PC-3 (cell line): ENCODE data around the gene TAGAP. TPM values are rescaled to one million over a fixed set of nuclear protein-coding genes. Genes with fewer than 3 reads are reported as not detected.

ENCODE experiments used
- ATAC-seq: fragments of 200-7000 bp; cut with Tn5 transposase; 2 replicates; pipeline ENCODE4 v1.9.1; 2020; ENCODE audit warnings: mild to moderate bottlenecking, moderate library complexity
- BruUV-seq: library from RNA; stranded (reverse); fragments of 400-500 nt; replicated peaks from 2 replicates; lab custom pipeline; 2021; lab: Mats Ljungman, UMichigan
- CTCF ChIA-PET: fragments of 300-600 bp; sonication (Branson Sonifier 250); formaldehyde crosslinking; loops from one replicate; lab custom pipeline; 2022; ENCODE audit warnings: antibody characterized with exemption; lab: Charles Lee
- POLR2A ChIA-PET: fragments of 300-600 bp; sonication (Branson Sonifier 250); formaldehyde crosslinking; loops from one replicate; lab custom pipeline; 2022; ENCODE audit warnings: antibody characterized with exemption; ENCODE audit not compliant: unreplicated experiment; lab: Charles Lee
- DNase-seq: peaks from one replicate; pipeline ENCODE4 v3.0.0-alpha.2; 2015
- H2AFZ ChIP-seq: fragments of 300-600 bp; sonication (generic); 2 replicates; pipeline ENCODE4 v1.6.0; 2016; ENCODE audit warnings: antibody characterized with exemption, low read length
- H3F3A ChIP-seq: fragments of 300-600 bp; sonication (generic); one replicate; pipeline ENCODE4 v1.6.0; 2017; ENCODE audit warnings: antibody characterized with exemption, low read length, control low read depth, mild to moderate bottlenecking; ENCODE audit not compliant: unreplicated experiment
- H3K27ac ChIP-seq: fragments of 300-600 bp; sonication (generic); 2 replicates; pipeline ENCODE4 v1.5.1; 2016; ENCODE audit warnings: mild to moderate bottlenecking, low read length
- H3K27me3 ChIP-seq: fragments of 300-600 bp; sonication (generic); 2 replicates; pipeline ENCODE4 v1.6.1; 2016; ENCODE audit warnings: low read length, mixed read lengths
- H3K36me3 ChIP-seq: fragments of 300-600 bp; sonication (generic); 2 replicates; pipeline ENCODE4 v1.6.1; 2016; ENCODE audit warnings: low read depth, mixed run types, low read length, mixed read lengths
- H3K4me1 ChIP-seq: fragments of 300-600 bp; sonication (generic); 2 replicates; pipeline ENCODE4 v1.5.1; 2016; ENCODE audit warnings: low read length; ENCODE audit not compliant: insufficient read depth
- H3K4me2 ChIP-seq: fragments of 300-600 bp; sonication (generic); 2 replicates; pipeline ENCODE4 v1.6.0; 2016; ENCODE audit warnings: low read length
- H3K4me3 ChIP-seq: fragments of 300-600 bp; sonication (generic); 2 replicates; pipeline ENCODE4 v1.5.1; 2016; ENCODE audit warnings: mild to moderate bottlenecking, low read length, mixed read lengths
- H3K79me2 ChIP-seq: fragments of 300-600 bp; sonication (generic); 2 replicates; pipeline ENCODE4 v1.6.1; 2017; ENCODE audit warnings: low read length, mixed read lengths
- H3K9ac ChIP-seq: fragments of 300-600 bp; sonication (generic); 2 replicates; pipeline ENCODE4 v1.6.0; 2016; ENCODE audit warnings: mild to moderate bottlenecking, low read length
- H3K9me2 ChIP-seq: fragments of 300-600 bp; sonication (generic); replicated peaks from 2 replicates; pipeline ENCODE4 v1.6.1; 2016; ENCODE audit warnings: mixed run types, low read length, mixed read lengths
- H3K9me3 ChIP-seq: fragments of 300-600 bp; sonication (generic); 2 replicates; pipeline ENCODE4 v1.6.1; 2016; ENCODE audit warnings: low read length, mixed read lengths
- H4K20me1 ChIP-seq: fragments of 300-600 bp; sonication (generic); 2 replicates; pipeline ENCODE4 v1.6.1; 2016; ENCODE audit warnings: low read length, mixed read lengths
- EZH2 ChIP-seq: fragments of 300-600 bp; sonication (generic); IDR thresholded peaks from one replicate; pipeline ENCODE4 v1.6.1; 2017; ENCODE audit warnings: antibody characterized with exemption, mild to moderate bottlenecking, low read length; ENCODE audit not compliant: unreplicated experiment
- EZH2phosphoT487 ChIP-seq: fragments of 300-600 bp; sonication (generic); IDR thresholded peaks from 2 replicates; pipeline ENCODE4 v1.6.1; 2018; ENCODE audit warnings: mild to moderate bottlenecking, antibody characterized with exemption, low read length, borderline replicate concordance
- intact Hi-C: fragments of 100-400 bp; cut with micrococcal nuclease; formaldehyde crosslinking; loops from 2 replicates; pipeline ENCODE4 v1.9.0; 2023
- total RNA-seq: library from RNA; depleted of rRNA; stranded (reverse); fragments of >200 nt; gene quantifications from 2 replicates; pipeline ENCODE4 v1.2.3, GENCODE V29; 2014
- TF ChIP-seq, protein P1 (sequence below): fragments of 300-600 bp; sonication (generic); conservative IDR thresholded peaks from 2 replicates; pipeline ENCODE4 v1.5.1; 2017; ENCODE audit warnings: antibody characterized with exemption, low read depth, mild to moderate bottlenecking, low read length

The TAGAP gene
- total RNA-seq, 1 experiment from 2014 or later: not detected

DNA sequence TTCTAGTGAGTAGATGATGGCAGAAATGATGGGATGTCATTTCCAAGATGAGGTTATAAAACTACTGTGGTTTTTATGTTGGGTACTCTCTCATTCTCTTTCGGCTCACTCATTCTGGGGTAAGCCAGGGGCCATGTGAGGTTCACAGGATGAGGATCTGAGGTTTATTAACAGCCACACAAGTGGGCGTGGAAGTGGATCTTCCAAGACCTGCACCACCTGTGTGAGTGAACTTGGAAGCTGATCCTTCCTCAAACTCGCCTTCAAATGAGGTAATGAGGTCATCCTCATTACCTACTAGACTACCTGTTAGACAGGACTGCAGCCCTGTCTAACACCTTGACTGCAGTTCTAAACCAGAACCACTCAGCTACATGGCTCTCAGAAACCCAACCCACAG lies 45.1 kb upstream of the TAGAP start:
- intact Hi-C loops: no loop called here
- no TSS peak for BruUV-seq
- Histone ChIP-seq H3K9me3 (no peaks in the 10 kb centered on the region), H3K9me2 (no peaks in the 10 kb centered on the region), H2AFZ (no peak overlapping the region), H4K20me1 (no peaks in the 10 kb centered on the region), H3K9ac (no peak overlapping the region), H3K27me3 (peaks cover 25% of the 10 kb centered on the region), H3K4me1 (no peaks in the 10 kb centered on the region), H3K27ac (no peak overlapping the region), H3K36me3 (no peaks in the 10 kb centered on the region), H3K4me3 (no peak overlapping the region), H3K79me2 (no peaks in the 10 kb centered on the region), H3K4me2 (no peak overlapping the region), H3F3A (no peaks in the 10 kb centered on the region)
- POLR2A ChIA-PET: no interaction called here
- ATAC-seq: no peak
- CTCF ChIA-PET: no interaction called here
- DNase-seq: no peak
- TF ChIP-seq EZH2phosphoT487: no peak
- TF ChIP-seq EZH2: no peak
- TF ChIP-seq, protein P1, sequence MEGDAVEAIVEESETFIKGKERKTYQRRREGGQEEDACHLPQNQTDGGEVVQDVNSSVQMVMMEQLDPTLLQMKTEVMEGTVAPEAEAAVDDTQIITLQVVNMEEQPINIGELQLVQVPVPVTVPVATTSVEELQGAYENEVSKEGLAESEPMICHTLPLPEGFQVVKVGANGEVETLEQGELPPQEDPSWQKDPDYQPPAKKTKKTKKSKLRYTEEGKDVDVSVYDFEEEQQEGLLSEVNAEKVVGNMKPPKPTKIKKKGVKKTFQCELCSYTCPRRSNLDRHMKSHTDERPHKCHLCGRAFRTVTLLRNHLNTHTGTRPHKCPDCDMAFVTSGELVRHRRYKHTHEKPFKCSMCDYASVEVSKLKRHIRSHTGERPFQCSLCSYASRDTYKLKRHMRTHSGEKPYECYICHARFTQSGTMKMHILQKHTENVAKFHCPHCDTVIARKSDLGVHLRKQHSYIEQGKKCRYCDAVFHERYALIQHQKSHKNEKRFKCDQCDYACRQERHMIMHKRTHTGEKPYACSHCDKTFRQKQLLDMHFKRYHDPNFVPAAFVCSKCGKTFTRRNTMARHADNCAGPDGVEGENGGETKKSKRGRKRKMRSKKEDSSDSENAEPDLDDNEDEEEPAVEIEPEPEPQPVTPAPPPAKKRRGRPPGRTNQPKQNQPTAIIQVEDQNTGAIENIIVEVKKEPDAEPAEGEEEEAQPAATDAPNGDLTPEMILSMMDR: no peak

GRCh38 chr6:159089443-159089842 lies 44.7 kb upstream of the TAGAP start:
- H3K27ac ChIP-seq: no peak overlapping the region
- no peak overlapping the region for H3K9ac ChIP-seq
- H3K9me3 ChIP-seq: no peaks in the 10 kb centered on the region
- H3K4me1 ChIP-seq: no peaks in the 10 kb centered on the region
- H3K36me3 ChIP-seq: no peaks in the 10 kb centered on the region
- POLR2A ChIA-PET: no interaction called here
- H3K27me3 ChIP-seq: peaks cover 25% of the 10 kb centered on the region
- CTCF ChIA-PET: no interaction called here
- H2AFZ ChIP-seq: no peak overlapping the region
- H4K20me1 ChIP-seq: no peaks in the 10 kb centered on the region
- TF ChIP-seq, protein P1: no peak
- TF ChIP-seq EZH2 (no peak), EZH2phosphoT487 (no peak)
- intact Hi-C loops: no loop called here
- H3F3A ChIP-seq: no peaks in the 10 kb centered on the region
- BruUV-seq: no TSS peak
- H3K4me2 ChIP-seq: no peak overlapping the region
- H3K4me3 ChIP-seq: no peak overlapping the region
- H3K79me2 ChIP-seq: no peaks in the 10 kb centered on the region
- no peak for DNase-seq
- H3K9me2 ChIP-seq: no peaks in the 10 kb centered on the region
- ATAC-seq: no peak

DNA sequence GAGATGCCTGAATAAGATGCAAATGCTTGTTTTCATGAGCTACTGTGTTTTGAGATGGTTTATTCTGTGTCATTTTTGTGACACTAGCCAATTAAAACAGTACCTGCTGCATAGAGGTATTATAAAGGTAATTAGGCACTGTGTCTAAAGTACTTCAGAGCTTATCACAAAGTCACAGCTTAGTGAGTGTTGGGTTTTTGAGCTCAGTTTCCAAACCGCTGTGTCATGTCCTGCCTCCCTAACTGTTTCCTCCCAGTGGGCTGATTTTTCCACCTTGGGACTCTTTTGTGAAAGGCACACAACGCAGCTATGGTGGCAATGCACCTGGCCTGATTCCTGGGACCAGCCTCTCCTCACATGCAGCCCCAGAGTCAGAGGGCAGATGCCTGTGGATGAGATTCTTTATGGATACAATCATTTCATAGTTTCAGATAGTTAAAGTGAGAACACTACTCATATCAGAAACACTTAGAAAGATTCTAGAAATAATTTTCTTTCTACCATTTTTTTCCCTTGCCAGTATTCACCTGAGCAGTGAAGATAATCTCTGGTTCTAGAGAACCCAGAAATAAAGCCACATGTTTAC lies 41.3 kb upstream of the TAGAP start:
- intact Hi-C loops: no loop called here
- Histone ChIP-seq H3K79me2 (no peaks in the 10 kb centered on the region), H2AFZ (no peak overlapping the region), H3K9me2 (no peaks in the 10 kb centered on the region), H4K20me1 (no peaks in the 10 kb centered on the region), H3F3A (no peaks in the 10 kb centered on the region), H3K9me3 (no peaks in the 10 kb centered on the region), H3K4me3 (no peak overlapping the region), H3K9ac (no peak overlapping the region), H3K27ac (no peak overlapping the region), H3K27me3 (peaks cover 12% of the 10 kb centered on the region), H3K4me2 (no peak overlapping the region), H3K4me1 (no peaks in the 10 kb centered on the region), H3K36me3 (no peaks in the 10 kb centered on the region)
- no TSS peak for BruUV-seq
- DNase-seq (no peak), ATAC-seq (no peak)
- ChIA-PET POLR2A (no interaction called here), CTCF (no interaction called here)
- TF ChIP-seq EZH2: no peak
- TF ChIP-seq, protein P1: no peak
- TF ChIP-seq EZH2phosphoT487: no peak
